HEK293T (cell line): ENCODE data around the gene PPID.

ENCODE experiments used
- CTCF ChIA-PET: fragments of 350-600 bp; formaldehyde crosslinking; extraction: SDS; loops from one replicate; lab custom pipeline; 2021; ENCODE audit warnings: antibody characterized with exemption, inconsistent platforms; lab: Yijun Ruan, JAX
- POLR2A ChIA-PET: fragments of 350-600 bp; formaldehyde crosslinking; extraction: SDS; loops from one replicate; lab custom pipeline; 2020; ENCODE audit warnings: antibody characterized with exemption, inconsistent platforms; lab: Yijun Ruan, JAX
- DNase-seq: peaks from one replicate; pipeline ENCODE4 v3.0.0; 2012; ENCODE audit warnings: mixed read lengths; ENCODE audit errors: extremely low spot score
- ARNT ChIP-seq: fragments of 450-650 bp; IDR thresholded peaks from 2 replicates; pipeline ENCODE4 v1.6.1; 2017; ENCODE audit warnings: mild to moderate bottlenecking
- BHLHE40 ChIP-seq: fragments of 450-650 bp; IDR thresholded peaks from 2 replicates; pipeline ENCODE4 v1.6.1; 2016; ENCODE audit warnings: mild to moderate bottlenecking, moderate library complexity, borderline replicate concordance
- CTBP1 ChIP-seq: fragments of 450-650 bp; IDR thresholded peaks from 2 replicates; pipeline ENCODE4 v1.6.1; 2016; ENCODE audit warnings: borderline replicate concordance
- ELF4 ChIP-seq: fragments of 450-650 bp; IDR thresholded peaks from 2 replicates; pipeline ENCODE4 v1.6.1; 2017; ENCODE audit warnings: antibody characterized with exemption
- FOXA1 ChIP-seq: fragments of 450-650 bp; IDR thresholded peaks from 2 replicates; pipeline ENCODE4 v1.6.1; 2016; ENCODE audit warnings: mild to moderate bottlenecking
- FOXK2 ChIP-seq: fragments of 450-650 bp; IDR thresholded peaks from 2 replicates; pipeline ENCODE4 v1.6.1; 2016; ENCODE audit warnings: mild to moderate bottlenecking
- FOXM1 ChIP-seq: fragments of 450-650 bp; IDR thresholded peaks from 2 replicates; pipeline ENCODE4 v1.6.1; 2017; ENCODE audit warnings: mild to moderate bottlenecking, borderline replicate concordance
- HDGF ChIP-seq: fragments of 450-650 bp; IDR thresholded peaks from 2 replicates; pipeline ENCODE4 v1.6.1; 2017; ENCODE audit warnings: antibody characterized with exemption, borderline replicate concordance
- L3MBTL2 ChIP-seq: fragments of 450-650 bp; conservative IDR thresholded peaks from 2 replicates; pipeline ENCODE4 v1.6.1; 2016; ENCODE audit warnings: mild to moderate bottlenecking
- LEF1 ChIP-seq: fragments of 450-650 bp; IDR thresholded peaks from 2 replicates; pipeline ENCODE4 v1.6.1; 2017; ENCODE audit warnings: mild to moderate bottlenecking, borderline replicate concordance
- NFRKB ChIP-seq: fragments of 450-650 bp; IDR thresholded peaks from 2 replicates; pipeline ENCODE4 v1.6.1; 2016; ENCODE audit warnings: mild to moderate bottlenecking, moderate library complexity
- SP1 ChIP-seq: fragments of 450-650 bp; IDR thresholded peaks from 2 replicates; pipeline ENCODE4 v1.6.1; 2017
- SUZ12 ChIP-seq: fragments of 450-650 bp; IDR thresholded peaks from 2 replicates; pipeline ENCODE4 v1.6.1; 2016; ENCODE audit warnings: mild to moderate bottlenecking
- TARDBP ChIP-seq: fragments of 450-650 bp; IDR thresholded peaks from 2 replicates; pipeline ENCODE4 v1.6.1; 2016
- ZNF384 ChIP-seq: fragments of 450-650 bp; IDR thresholded peaks from 2 replicates; pipeline ENCODE4 v1.6.1; 2016
- TF ChIP-seq, protein P1 (sequence below): fragments of 450-650 bp; IDR thresholded peaks from 2 replicates; pipeline ENCODE4 v1.6.1; 2016

Gene PPID

DNA sequence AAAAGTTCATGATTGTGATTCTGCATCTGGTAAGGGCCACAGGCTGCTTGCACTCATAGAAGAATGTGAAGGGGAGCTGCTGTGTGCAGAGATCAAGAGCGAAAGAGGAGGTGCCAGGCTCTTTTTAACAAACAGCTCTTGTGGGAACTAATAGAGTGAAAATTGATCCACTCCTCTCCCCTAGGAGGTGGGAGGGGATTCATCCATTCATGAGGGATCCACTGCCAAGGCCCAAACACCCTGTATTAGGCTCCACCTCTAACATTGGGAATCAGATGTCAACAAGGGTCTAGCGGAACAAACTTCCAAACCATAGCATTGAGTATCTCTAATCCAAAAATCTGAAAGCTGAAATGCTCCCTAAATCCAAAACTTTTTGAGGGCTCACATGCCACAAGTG, 16.4 kb upstream of the PPID start:
- DNase-seq: no peak
- POLR2A ChIA-PET: no interaction called here
- CTCF ChIA-PET: no interaction called here
- TF ChIP-seq FOXK2 (no peak), ZNF384 (no peak), SP1 (no peak), SUZ12 (no peak), NFRKB (no peak), L3MBTL2 (no peak), HDGF (no peak), LEF1 (no peak), BHLHE40 (no peak), FOXM1 (no peak), FOXA1 (no peak), ARNT (no peak), CTBP1 (no peak), ELF4 (no peak), TARDBP (no peak)
- TF ChIP-seq, protein P1, sequence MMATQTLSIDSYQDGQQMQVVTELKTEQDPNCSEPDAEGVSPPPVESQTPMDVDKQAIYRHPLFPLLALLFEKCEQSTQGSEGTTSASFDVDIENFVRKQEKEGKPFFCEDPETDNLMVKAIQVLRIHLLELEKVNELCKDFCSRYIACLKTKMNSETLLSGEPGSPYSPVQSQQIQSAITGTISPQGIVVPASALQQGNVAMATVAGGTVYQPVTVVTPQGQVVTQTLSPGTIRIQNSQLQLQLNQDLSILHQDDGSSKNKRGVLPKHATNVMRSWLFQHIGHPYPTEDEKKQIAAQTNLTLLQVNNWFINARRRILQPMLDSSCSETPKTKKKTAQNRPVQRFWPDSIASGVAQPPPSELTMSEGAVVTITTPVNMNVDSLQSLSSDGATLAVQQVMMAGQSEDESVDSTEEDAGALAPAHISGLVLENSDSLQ: no peak

DNA sequence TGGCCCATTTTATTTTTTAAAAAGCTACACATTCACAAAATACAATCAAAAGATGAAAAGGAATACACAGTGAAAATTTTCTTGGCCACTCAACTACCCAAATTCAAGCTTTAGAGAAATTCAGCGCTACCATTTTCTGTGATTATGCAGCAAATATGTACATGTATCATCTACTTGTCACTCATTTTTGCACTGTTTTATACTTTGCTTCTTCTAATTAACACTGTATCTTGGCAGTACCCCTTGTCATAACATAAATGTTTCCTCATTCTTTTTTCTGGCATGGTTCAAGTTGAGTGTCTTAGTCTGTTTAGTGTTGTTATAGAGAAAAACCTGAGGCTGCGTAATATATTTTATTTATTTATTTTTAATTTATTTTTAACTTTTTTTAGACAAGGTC, 15.7 kb upstream of the PPID start:
- no peak for TF ChIP-seq CTBP1
- no peak for TF ChIP-seq TARDBP
- no peak for TF ChIP-seq FOXK2
- no peak for TF ChIP-seq FOXM1
- TF ChIP-seq ARNT: no peak
- TF ChIP-seq L3MBTL2: no peak
- TF ChIP-seq SUZ12: no peak
- no peak for TF ChIP-seq LEF1
- CTCF ChIA-PET: no interaction called here
- DNase-seq: no peak
- POLR2A ChIA-PET: no interaction called here

DNA sequence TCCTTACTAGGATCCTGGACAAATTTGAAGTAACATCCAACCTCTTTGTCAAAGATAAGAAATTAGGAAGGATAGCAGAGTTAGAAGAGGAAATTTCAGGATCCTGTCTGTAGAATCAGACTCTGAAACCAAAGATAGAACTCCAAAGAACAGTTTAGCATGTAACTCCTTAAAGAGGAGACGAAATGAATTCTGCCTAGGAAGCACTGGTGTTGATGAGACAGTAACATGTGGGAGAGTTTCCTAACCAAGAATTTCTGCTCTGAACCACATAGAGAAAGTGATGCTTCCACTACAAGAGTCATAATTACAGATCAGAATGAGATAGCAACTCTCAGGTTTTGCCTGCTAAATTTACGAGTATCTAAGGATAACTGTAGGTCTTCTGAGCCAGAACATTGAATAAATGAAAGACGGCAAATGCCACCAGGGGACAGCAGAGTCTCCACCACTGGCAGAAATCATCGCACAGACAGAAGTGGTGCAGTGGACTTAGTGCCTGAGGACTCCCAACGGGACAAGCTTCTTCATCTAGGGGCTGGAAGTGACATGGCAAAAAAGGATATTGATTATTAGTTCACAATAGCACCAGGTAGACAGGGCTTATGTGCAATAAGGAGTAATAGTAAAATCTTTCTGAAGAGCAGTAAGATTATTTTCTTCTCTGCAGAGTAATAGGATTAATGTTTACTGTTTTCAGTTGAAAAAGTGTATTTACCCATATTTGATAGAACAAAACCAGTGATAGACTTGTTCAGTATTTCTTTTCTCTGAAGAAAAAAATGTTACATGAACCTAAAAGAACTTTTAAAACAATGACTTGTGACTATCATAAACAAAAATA, 6.7 kb upstream of the PPID start:
- POLR2A ChIA-PET: no interaction called here

DNA sequence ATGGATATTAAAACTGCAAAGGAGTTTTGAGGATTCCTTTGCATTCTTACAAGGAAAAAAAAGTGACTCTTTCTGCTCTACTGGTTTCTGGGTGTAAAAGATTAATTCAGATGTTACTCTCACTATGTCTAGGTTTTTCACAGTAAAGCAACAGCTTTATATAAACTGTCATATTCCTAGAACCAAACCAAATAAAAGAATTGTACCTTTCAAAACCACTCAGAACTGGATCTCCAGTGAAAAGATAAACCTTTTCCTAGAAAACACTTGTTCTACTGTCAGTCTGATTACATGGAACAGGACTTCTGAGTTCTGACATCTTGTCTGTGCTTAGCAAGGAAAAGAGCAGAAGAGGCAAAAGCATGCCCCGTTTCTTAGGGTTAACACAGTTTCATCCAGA, 5.0 kb upstream of the PPID start:
- ChIA-PET CTCF (no interaction called here), POLR2A (no interaction called here)
- no peak for DNase-seq
- TF ChIP-seq FOXK2 (no peak), SP1 (no peak), CTBP1 (no peak), ELF4 (no peak), BHLHE40 (no peak), L3MBTL2 (no peak), SUZ12 (no peak), ARNT (no peak), FOXM1 (no peak), TARDBP (no peak), LEF1 (no peak), NFRKB (no peak), FOXA1 (no peak), HDGF (no peak), ZNF384 (no peak)
- TF ChIP-seq, protein P1: no peak

More for the DNA sequence above, 6.7 kb upstream of the PPID start:
- CTCF ChIA-PET: interaction anchor here (0.6 to 1.0 kb wide), 7 partner anchors 105 to 700 kb away, joined by 3 to 5 read pairs (median 3); no protein-coding TSS in a partner anchor
- TF ChIP-seq, protein P1: no peak
- TF ChIP-seq ARNT (no peak), ZNF384 (no peak), L3MBTL2 (no peak), SP1 (no peak), LEF1 (no peak), CTBP1 (no peak)
- peak; percentile 70 for DNase-seq

DNA sequence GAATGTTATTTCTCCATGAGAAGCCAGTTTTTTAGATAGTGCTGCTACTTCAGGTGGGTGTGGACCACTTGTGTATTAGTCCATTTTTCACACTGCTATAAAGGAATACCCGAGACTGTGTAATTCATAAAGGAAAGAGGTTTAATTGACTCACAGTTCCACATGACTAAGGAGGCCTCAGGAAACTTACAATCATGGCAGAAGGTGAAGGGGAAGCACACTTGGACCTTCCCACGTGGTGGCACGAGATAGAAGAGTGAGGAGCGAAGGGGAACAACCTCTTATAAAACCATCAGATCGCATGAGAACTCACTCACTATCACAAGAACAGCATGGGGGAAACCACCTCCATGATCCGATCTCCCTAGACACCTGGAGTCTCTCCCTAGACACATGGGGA, 3.4 kb upstream of the PPID start:
- no peak for TF ChIP-seq NFRKB
- no peak for TF ChIP-seq SP1
- no peak for TF ChIP-seq LEF1
- TF ChIP-seq ZNF384: no peak
- TF ChIP-seq FOXK2: no peak
- no peak for TF ChIP-seq FOXA1
- no peak for TF ChIP-seq BHLHE40
- no peak for TF ChIP-seq ELF4
- no peak for TF ChIP-seq CTBP1
- no peak for TF ChIP-seq TARDBP
- TF ChIP-seq L3MBTL2: no peak
- POLR2A ChIA-PET: no interaction called here
- DNase-seq: no peak
- CTCF ChIA-PET: no interaction called here

DNA sequence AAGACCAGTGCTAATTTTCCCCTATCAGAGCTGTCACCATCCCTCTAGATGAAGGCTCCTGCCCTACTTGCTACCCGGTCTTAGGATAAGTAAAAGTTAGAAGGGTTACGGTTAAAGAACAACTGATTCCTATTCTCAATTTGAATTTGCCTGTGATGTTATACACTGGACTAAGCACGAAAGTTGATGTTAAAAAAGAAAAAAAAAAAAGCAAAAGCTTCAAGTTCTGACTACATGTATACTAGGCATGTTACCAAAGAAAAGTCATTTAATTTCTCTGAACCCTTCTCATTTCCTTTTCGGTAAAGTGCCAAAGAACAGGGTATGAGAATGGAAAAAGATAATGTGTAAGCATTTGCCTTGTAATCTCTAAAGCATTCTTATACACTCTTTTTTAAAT, 1.4 kb upstream of the PPID start:
- TF ChIP-seq L3MBTL2 (no peak), TARDBP (no peak), BHLHE40 (no peak), SP1 (no peak), ARNT (no peak), FOXM1 (no peak), ELF4 (no peak), LEF1 (no peak)
- no peak for DNase-seq
- ChIA-PET POLR2A (interaction anchor here (1.3 kb wide), 1 partner anchor 44 kb away, joined by 4 read pairs; the partner anchor contains the start of gene FNIP2), CTCF (interaction anchor here (0.6 to 1.0 kb wide), 2 partner anchors 12 to 478 kb away, joined by 3 read pairs; no protein-coding TSS in a partner anchor)
